Hepatocyte (in vitro differentiated cells): ENCODE measurements around the gene SLAMF8.

ENCODE experiments used
- EZH2 ChIP-seq: fragments of 200-600 bp; sonication (generic); IDR thresholded peaks from 2 replicates; pipeline ENCODE4 v1.6.1; 2016; ENCODE audit warnings: antibody characterized with exemption, mild to moderate bottlenecking, borderline replicate concordance
- TF ChIP-seq, protein P1 (sequence below): fragments of 200-600 bp; sonication (generic); IDR thresholded peaks from 2 replicates; pipeline ENCODE4 v1.5.1; 2016; ENCODE audit warnings: antibody characterized with exemption, mild to moderate bottlenecking; ENCODE audit not compliant: poor library complexity

- TF ChIP-seq, protein P1, sequence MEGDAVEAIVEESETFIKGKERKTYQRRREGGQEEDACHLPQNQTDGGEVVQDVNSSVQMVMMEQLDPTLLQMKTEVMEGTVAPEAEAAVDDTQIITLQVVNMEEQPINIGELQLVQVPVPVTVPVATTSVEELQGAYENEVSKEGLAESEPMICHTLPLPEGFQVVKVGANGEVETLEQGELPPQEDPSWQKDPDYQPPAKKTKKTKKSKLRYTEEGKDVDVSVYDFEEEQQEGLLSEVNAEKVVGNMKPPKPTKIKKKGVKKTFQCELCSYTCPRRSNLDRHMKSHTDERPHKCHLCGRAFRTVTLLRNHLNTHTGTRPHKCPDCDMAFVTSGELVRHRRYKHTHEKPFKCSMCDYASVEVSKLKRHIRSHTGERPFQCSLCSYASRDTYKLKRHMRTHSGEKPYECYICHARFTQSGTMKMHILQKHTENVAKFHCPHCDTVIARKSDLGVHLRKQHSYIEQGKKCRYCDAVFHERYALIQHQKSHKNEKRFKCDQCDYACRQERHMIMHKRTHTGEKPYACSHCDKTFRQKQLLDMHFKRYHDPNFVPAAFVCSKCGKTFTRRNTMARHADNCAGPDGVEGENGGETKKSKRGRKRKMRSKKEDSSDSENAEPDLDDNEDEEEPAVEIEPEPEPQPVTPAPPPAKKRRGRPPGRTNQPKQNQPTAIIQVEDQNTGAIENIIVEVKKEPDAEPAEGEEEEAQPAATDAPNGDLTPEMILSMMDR = peak; percentile 50
- TF ChIP-seq EZH2 = no peak
Observed at GRCh38 chr1:159790237-159790917, 36.3 kb upstream of the SLAMF8 start.
